Peyer's patch (tissue), 4 donors: ENCODE results near the gene WNT10A. TPM values are rescaled to one million over a fixed set of nuclear protein-coding genes. Genes with fewer than 3 reads are reported as not detected.
"Not testable (repeated sequence)": the region's sequence is repeated elsewhere in the genome, so short reads cannot be mapped to it uniquely, and the experiment has no call there.

Experiments
- DNase-seq, 3 donors: peaks; one replicate each; pipeline ENCODE4 v3.0.0-alpha.2; 2017 to 2019
- H3K27ac ChIP-seq, 4 donors: fragments of 200-600 bp; sonication (generic); one replicate each; pipeline ENCODE4 v1.5.1; 2016 to 2019
- H3K27me3 ChIP-seq, 2 donors: fragments of 200-600 bp; sonication (generic); one replicate each; pipeline ENCODE4 v1.5.1; 2019
- H3K36me3 ChIP-seq, 3 donors: fragments of 200-600 bp; sonication (generic); one replicate each; pipeline ENCODE4 v1.5.1; 2016 to 2019
- H3K4me1 ChIP-seq, 4 donors: fragments of 200-600 bp; sonication (generic); one replicate each; pipeline ENCODE4 v1.5.1; 2016 to 2019
- H3K4me3 ChIP-seq, 4 donors: fragments of 200-600 bp; sonication (generic); 1 replicate in 3 of 4; 2 replicates in 1 of 4; pipeline ENCODE4 v1.5.1; 2016 to 2019; ENCODE audit warnings: mild to moderate bottlenecking in 1 of 4
- H3K9me3 ChIP-seq, 4 donors: fragments of 200-600 bp; sonication (generic); one replicate each; pipeline ENCODE4 v1.5.1; 2016 to 2019; ENCODE audit warnings: mild to moderate bottlenecking in 1 of 4
- CTCF ChIP-seq, 6 experiments: fragments of 450-650 bp in 4 of 6; fragments of 200-600 bp in 2 of 6; sonication (generic) in 1 of 6; IDR thresholded peaks; one replicate each; pipeline ENCODE4 v1.5.1; 2017 to 2019; ENCODE audit warnings: antibody characterized with exemption in 6 of 6, mild to moderate bottlenecking in 3 of 6, moderate library complexity in 1 of 6
- POLR2A ChIP-seq, 2 donors: fragments of 450-650 bp; IDR thresholded peaks; one replicate each; pipeline ENCODE4 v1.5.1; 2017; ENCODE audit warnings: antibody characterized with exemption in 2 of 2, mild to moderate bottlenecking in 2 of 2, moderate library complexity in 2 of 2
- small RNA-seq, 2 donors: library from RNA; depleted of rRNA; stranded (forward); fragments of <200 nt; gene quantifications; one replicate each; pipeline ENCODE3, GENCODE V24; 2016
- total RNA-seq, 4 donors: library from RNA; depleted of rRNA; stranded (reverse); fragments of >200 nt; gene quantifications; one replicate each; pipeline ENCODE4 v1.1.0, GENCODE V29; 2016

The WNT10A gene
- total RNA-seq, 4 donors from 2014 or later: 0.27 to 2.5 TPM; not detected in 2

- Histone ChIP-seq H3K9me3 (peaks cover 0 to 8% (median 0%) of the 10 kb centered on the region in 4 donors), H3K4me3 (no peak overlapping the region), H3K36me3 (no peaks in the 10 kb centered on the region), H3K27ac (no peak overlapping the region), H3K4me1 (no peaks in the 10 kb centered on the region), H3K27me3 (no peaks in the 10 kb centered on the region)
- TF ChIP-seq CTCF (IDR thresholded peaks at IDR 0.05) (no peak), POLR2A (IDR thresholded peaks at IDR 0.05) (no peak)
- DNase-seq: no peak
Observed at GRCh38 chr2:218927422-218927821, 46.8 kb downstream of the WNT10A start.

GRCh38 chr2:218927876-218928275, 47.2 kb downstream of the WNT10A start:
- peaks cover 0 to 8% (median 0%) of the 10 kb centered on the region in 4 donors for H3K9me3 ChIP-seq
- no peak overlapping the region for H3K4me3 ChIP-seq
- TF ChIP-seq POLR2A (IDR thresholded peaks at IDR 0.05) (no peak), CTCF (IDR thresholded peaks at IDR 0.05) (no peak)
- H3K27ac ChIP-seq: no peak overlapping the region
- no peaks in the 10 kb centered on the region for H3K27me3 ChIP-seq
- H3K4me1 ChIP-seq: no peaks in the 10 kb centered on the region
- no peaks in the 10 kb centered on the region for H3K36me3 ChIP-seq
- no peak for DNase-seq

- not testable (repeated sequence) for H3K4me3 ChIP-seq, DNase-seq, H3K27me3 ChIP-seq, H3K9me3 ChIP-seq, H3K36me3 ChIP-seq, H3K4me1 ChIP-seq, H3K27ac ChIP-seq
Observed at GRCh38 chr2:218930488-218930887, 49.8 kb downstream of the WNT10A start.

GRCh38 chr2:218931751-218932150, 51.1 kb downstream of the WNT10A start:
- not testable (repeated sequence) for H3K27me3 ChIP-seq, H3K36me3 ChIP-seq, H3K27ac ChIP-seq, H3K4me3 ChIP-seq, H3K4me1 ChIP-seq, DNase-seq, H3K9me3 ChIP-seq

Small RNA genes within 50 kb of the gene (small RNA-seq; reads per million reads assigned to genes)
- gene RNU6-642P: 0 reads per million in 2 donors

Other genes starting within 250 kb of the WNT10A start
- 10 to 100 TPM; 18.2 to 42.7 (median 26.6) TPM for gene ZNF142, start 221.2 kb upstream of the WNT10A start, total RNA-seq
- gene BCS1L, start 221.2 kb upstream of the WNT10A start, total RNA-seq: 100 to 1,000 TPM in 1 of 4 donors, 10 to 100 TPM in 3; 22.2 to 155 (median 39.9) TPM
- 10 to 100 TPM in 3 of 4 donors, 1 to 10 TPM in 1; 9.5 to 23.7 (median 18.6) TPM for gene RNF25, start 208.8 kb upstream of the WNT10A start, total RNA-seq
- 10 to 100 TPM; 25.6 to 82.7 (median 63.6) TPM for gene STK36, start 208.8 kb upstream of the WNT10A start, total RNA-seq
- gene TTLL4, start 170.0 kb upstream of the WNT10A start, total RNA-seq: 10 to 100 TPM; 14.9 to 48.4 (median 45.1) TPM
- gene CYP27A1, start 98.7 kb upstream of the WNT10A start, total RNA-seq: 100 to 1,000 TPM in 3 of 4 donors, 10 to 100 TPM in 1; 68.5 to 277 (median 168) TPM
- gene PRKAG3, start 49.0 kb upstream of the WNT10A start, total RNA-seq: not detected
- gene WNT6, start 21.0 kb upstream of the WNT10A start, total RNA-seq: not detected
- gene CDK5R2, start 78.8 kb downstream of the WNT10A start, total RNA-seq: 1 to 10 TPM in 1 of 4 donors, under 1 TPM in 2, not detected in 1; 0.54 to 1.1 (median 0.95) TPM
- gene FEV, start 104.3 kb downstream of the WNT10A start, total RNA-seq: 1 to 10 TPM in 3 of 4 donors, not detected in 1; 3.2 to 6.7 (median 5.1) TPM
- 10 to 100 TPM in 1 of 4 donors, 1 to 10 TPM in 2, not detected in 1; 2.4 to 14.2 (median 9.4) TPM for gene CRYBA2, start 112.6 kb downstream of the WNT10A start, total RNA-seq
- gene CFAP65, start 160.7 kb downstream of the WNT10A start, total RNA-seq: 1 to 10 TPM in 2 of 4 donors, not detected in 2; 1.5 to 3.6 TPM
- 100 to 1,000 TPM in 1 of 4 donors, 10 to 100 TPM in 3; 14.0 to 124 (median 71.1) TPM for gene IHH, start 180.1 kb downstream of the WNT10A start, total RNA-seq